A673 (cell line): Measurements from ENCODE around the gene DFFB. TPM values are rescaled to one million over a fixed set of nuclear protein-coding genes. Genes with fewer than 3 reads are reported as not detected.

Experiments
- BruUV-seq: library from RNA; stranded (reverse); fragments of 400-500 nt; replicated peaks from 2 replicates; lab custom pipeline; 2021; lab: Mats Ljungman, UMichigan
- CTCF ChIA-PET: fragments of 300-600 bp; sonication (Branson Sonifier 250); formaldehyde crosslinking; loops from one replicate; lab custom pipeline; 2022; ENCODE audit warnings: antibody characterized with exemption; lab: Charles Lee
- POLR2A ChIA-PET: fragments of 300-600 bp; sonication (Branson Sonifier 250); formaldehyde crosslinking; loops from one replicate; lab custom pipeline; 2022; ENCODE audit warnings: antibody characterized with exemption; ENCODE audit not compliant: low non-redundant PET; lab: Charles Lee
- DNase-seq: peaks from one replicate; pipeline ENCODE4 v3.0.0-alpha.2; 2015; ENCODE audit warnings: low spot score
- H3K27ac ChIP-seq: fragments of 200-600 bp; sonication (generic); 2 replicates; pipeline ENCODE4 v1.5.1; 2016; ENCODE audit warnings: mixed run types, low read depth, mild to moderate bottlenecking, mixed read lengths, antibody characterized with exemption, low read length; ENCODE audit not compliant: poor library complexity, severe bottlenecking
- H3K27me3 ChIP-seq: fragments of 200-600 bp; sonication (generic); replicated peaks from 2 replicates; pipeline ENCODE4 v1.6.1; 2017; ENCODE audit warnings: mixed run types, low read depth, mild to moderate bottlenecking, mixed read lengths, antibody characterized with exemption, low read length; ENCODE audit not compliant: insufficient read depth, poor library complexity
- H3K36me3 ChIP-seq: fragments of 200-600 bp; sonication (generic); 2 replicates; pipeline ENCODE4 v1.6.1; 2016; ENCODE audit warnings: mixed run types, mild to moderate bottlenecking, mixed read lengths, antibody characterized with exemption, low read length; ENCODE audit not compliant: insufficient read depth, poor library complexity, severe bottlenecking
- H3K4me1 ChIP-seq: fragments of 200-600 bp; sonication (generic); 2 replicates; pipeline ENCODE4 v1.6.1; 2017; ENCODE audit warnings: mixed run types, mild to moderate bottlenecking, mixed read lengths, antibody characterized with exemption, low read length; ENCODE audit not compliant: insufficient read depth, poor library complexity, severe bottlenecking
- H3K4me3 ChIP-seq: fragments of 200-600 bp; sonication (generic); 2 replicates; pipeline ENCODE4 v1.5.1; 2016; ENCODE audit warnings: low read depth, mixed run types, mild to moderate bottlenecking, mixed read lengths, low read length; ENCODE audit not compliant: poor library complexity, severe bottlenecking
- H3K9me3 ChIP-seq: fragments of 200-600 bp; sonication (generic); 2 replicates; pipeline ENCODE4 v1.6.1; 2016; ENCODE audit warnings: mixed run types, low read depth, mild to moderate bottlenecking, mixed read lengths, antibody characterized with exemption, low read length; ENCODE audit not compliant: poor library complexity, severe bottlenecking
- EZH2 ChIP-seq: fragments of 200-600 bp; sonication (generic); IDR thresholded peaks from 2 replicates; pipeline ENCODE4 v1.6.1; 2017; ENCODE audit warnings: borderline replicate concordance, low read depth, mild to moderate bottlenecking, mixed read lengths, antibody characterized with exemption, low read length; ENCODE audit not compliant: poor library complexity, severe bottlenecking
- intact Hi-C: fragments of 100-400 bp; cut with micrococcal nuclease; formaldehyde crosslinking; loops from one replicate; pipeline ENCODE4 v1.10.0; 2022; ENCODE audit not compliant: unreplicated experiment
- total RNA-seq: library from RNA; stranded (reverse); gene quantifications from 2 replicates; pipeline ENCODE4 v1.2.3, GENCODE V29; 2021
- TF ChIP-seq, protein P1 (sequence below): fragments of 300-800, 200-600 bp; sonication (generic); conservative IDR thresholded peaks from 2 replicates; pipeline ENCODE4 v1.5.1; 2017; ENCODE audit warnings: low read depth, mild to moderate bottlenecking, antibody characterized with exemption, low read length, moderate library complexity, mixed read lengths

DFFB gene
- total RNA-seq, 1 experiment from 2014 or later = 8.9 TPM

DNA sequence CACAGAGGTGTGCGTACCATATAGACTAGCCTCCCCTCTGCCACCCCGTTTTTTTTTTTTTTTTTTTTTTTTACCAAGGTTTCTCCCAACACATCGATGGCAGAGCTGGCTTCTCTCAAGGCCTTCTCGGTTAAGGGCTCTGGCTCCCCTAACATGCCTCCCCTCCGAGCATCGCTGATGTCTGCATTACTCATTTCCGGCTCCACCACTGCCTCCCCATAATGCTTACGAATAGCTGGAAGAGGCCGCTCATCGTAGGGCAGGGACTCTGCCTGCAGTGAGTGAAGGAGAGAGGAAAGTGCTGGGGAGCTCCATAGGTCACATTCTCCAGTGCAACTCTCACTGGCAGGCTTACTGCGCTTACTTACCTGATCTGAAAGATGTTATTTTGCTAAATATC lies 20.9 kb upstream of the DFFB start:
- Histone ChIP-seq H3K4me3 (no peak overlapping the region), H3K36me3 (peaks cover 9% of the 10 kb centered on the region), H3K9me3 (no peaks in the 10 kb centered on the region), H3K27me3 (no peaks in the 10 kb centered on the region), H3K4me1 (no peaks in the 10 kb centered on the region), H3K27ac (no peak overlapping the region)
- DNase-seq = no peak
- ChIA-PET POLR2A (no interaction called here), CTCF (no interaction called here)
- intact Hi-C loops = no loop called here
- no peak for TF ChIP-seq EZH2
- TF ChIP-seq, protein P1, sequence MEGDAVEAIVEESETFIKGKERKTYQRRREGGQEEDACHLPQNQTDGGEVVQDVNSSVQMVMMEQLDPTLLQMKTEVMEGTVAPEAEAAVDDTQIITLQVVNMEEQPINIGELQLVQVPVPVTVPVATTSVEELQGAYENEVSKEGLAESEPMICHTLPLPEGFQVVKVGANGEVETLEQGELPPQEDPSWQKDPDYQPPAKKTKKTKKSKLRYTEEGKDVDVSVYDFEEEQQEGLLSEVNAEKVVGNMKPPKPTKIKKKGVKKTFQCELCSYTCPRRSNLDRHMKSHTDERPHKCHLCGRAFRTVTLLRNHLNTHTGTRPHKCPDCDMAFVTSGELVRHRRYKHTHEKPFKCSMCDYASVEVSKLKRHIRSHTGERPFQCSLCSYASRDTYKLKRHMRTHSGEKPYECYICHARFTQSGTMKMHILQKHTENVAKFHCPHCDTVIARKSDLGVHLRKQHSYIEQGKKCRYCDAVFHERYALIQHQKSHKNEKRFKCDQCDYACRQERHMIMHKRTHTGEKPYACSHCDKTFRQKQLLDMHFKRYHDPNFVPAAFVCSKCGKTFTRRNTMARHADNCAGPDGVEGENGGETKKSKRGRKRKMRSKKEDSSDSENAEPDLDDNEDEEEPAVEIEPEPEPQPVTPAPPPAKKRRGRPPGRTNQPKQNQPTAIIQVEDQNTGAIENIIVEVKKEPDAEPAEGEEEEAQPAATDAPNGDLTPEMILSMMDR = no peak
- no TSS peak for BruUV-seq

DNA sequence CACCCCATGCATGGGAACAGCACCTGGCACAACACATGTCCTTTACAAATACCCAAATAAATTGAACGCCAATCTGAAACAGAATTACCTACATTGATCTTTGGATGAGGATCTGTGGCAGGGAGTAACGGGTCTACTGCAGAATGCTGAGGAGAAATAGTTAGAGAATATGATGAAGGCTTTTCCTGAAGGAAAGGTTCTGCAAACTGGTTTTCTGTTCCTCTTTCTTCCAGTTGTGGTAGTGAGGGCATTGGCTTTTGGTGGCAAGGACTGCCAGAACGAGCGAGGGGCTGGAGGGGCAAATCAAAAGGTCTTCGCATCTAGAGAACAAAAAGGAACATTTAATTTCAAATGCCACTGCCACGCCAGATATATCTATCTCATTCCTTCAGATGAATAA lies 20.1 kb upstream of the DFFB start:
- Histone ChIP-seq H3K36me3 (peaks cover 9% of the 10 kb centered on the region), H3K4me1 (no peaks in the 10 kb centered on the region), H3K27me3 (no peaks in the 10 kb centered on the region), H3K9me3 (no peaks in the 10 kb centered on the region), H3K4me3 (no peak overlapping the region), H3K27ac (no peak overlapping the region)
- DNase-seq = no peak
- no TSS peak for BruUV-seq
- ChIA-PET CTCF (no interaction called here), POLR2A (no interaction called here)
- no peak for TF ChIP-seq EZH2
- TF ChIP-seq, protein P1 = no peak
- intact Hi-C loops = no loop called here

DNA sequence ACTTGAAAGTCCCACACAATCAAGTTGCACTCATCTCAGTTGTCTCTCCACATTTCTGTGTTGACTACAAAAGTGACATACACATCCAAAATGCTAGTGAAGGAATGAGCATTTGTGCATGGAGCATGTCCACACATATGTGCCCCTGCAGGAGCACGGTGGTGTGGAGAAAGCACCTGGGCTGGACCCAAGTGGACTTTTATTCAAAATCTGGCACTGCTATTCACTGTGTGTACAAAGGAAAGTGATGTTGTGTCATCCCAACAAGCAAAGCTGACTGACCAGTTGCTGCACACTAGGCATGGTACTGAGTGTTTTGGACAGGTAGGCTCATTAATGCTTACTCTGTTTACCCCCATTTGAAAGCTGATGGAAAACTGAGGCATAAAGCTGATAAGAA lies 19.6 kb upstream of the DFFB start:
- ChIA-PET POLR2A (no interaction called here), CTCF (no interaction called here)
- BruUV-seq = no TSS peak

More for the DNA sequence above, 19.6 kb upstream of the DFFB start:
- intact Hi-C loops = no loop called here
- Histone ChIP-seq H3K9me3 (no peaks in the 10 kb centered on the region), H3K4me3 (no peak overlapping the region), H3K4me1 (no peaks in the 10 kb centered on the region), H3K27ac (no peak overlapping the region), H3K36me3 (peaks cover 9% of the 10 kb centered on the region), H3K27me3 (no peaks in the 10 kb centered on the region)
- TF ChIP-seq, protein P1 = no peak
- no peak for TF ChIP-seq EZH2
- no peak for DNase-seq
